ENCODE measurements around the gene CAP2.

- TF ChIP-seq CTCF (conservative IDR thresholded peaks at IDR 0.05) (no peak), ZFX (IDR thresholded peaks at IDR 0.05) (no peak)
Measured at GRCh38 chr6:17474289-17474688, 80.9 kb downstream of the CAP2 start.
